ENCODE results near the gene PHLPP2.

- TF ChIP-seq CTCF (conservative IDR thresholded peaks at IDR 0.05; ENCODE audit: low read length): no peak
- TF ChIP-seq EZH2phosphoT487 (IDR thresholded peaks at IDR 0.05; ENCODE audit: borderline replicate concordance, low read depth, low read length): no peak
Observed at GRCh38 chr16:71635632-71636031, 88.9 kb downstream of the PHLPP2 start.
